K562 (cell line): ENCODE results near the gene ORAI3. TPM values are rescaled to one million over a fixed set of nuclear protein-coding genes. Genes with fewer than 3 reads are reported as not detected.
A peak's percentile ranks its signal among the peaks of the same experiment; 100 is the strongest.

Experiments used
- CC2D1A ChIP-seq: fragments of 450-650 bp; IDR thresholded peaks from 2 replicates; pipeline ENCODE4 v1.6.1; 2017; ENCODE audit warnings: mild to moderate bottlenecking
- CEBPB ChIP-seq: fragments of 450-650 bp; IDR thresholded peaks from 2 replicates; pipeline ENCODE4 v1.6.1; 2016; ENCODE audit warnings: missing genetic modification characterization, missing compliant biosample characterization
- GATAD2A ChIP-seq: fragments of 450-650 bp; IDR thresholded peaks from 2 replicates; pipeline ENCODE4 v1.6.1; 2017
- GMEB1 ChIP-seq: fragments of 250-450 bp; sonication (Bioruptor Pico); IDR thresholded peaks from 2 replicates; pipeline ENCODE4 v1.4.0; 2020; ENCODE audit warnings: mild to moderate bottlenecking
- HNRNPH1 ChIP-seq: fragments of 200-400 bp; formaldehyde crosslinking; optimal IDR thresholded peaks from 2 replicates; pipeline ENCODE3; 2017; ENCODE audit warnings: low read depth, mild to moderate bottlenecking, low read length, moderate library complexity
- KAT8 ChIP-seq: fragments of 450-650 bp; IDR thresholded peaks from 2 replicates; pipeline ENCODE4 v1.6.1; 2016; ENCODE audit warnings: low read depth, mild to moderate bottlenecking
- NFATC3 ChIP-seq: fragments of 450-650 bp; IDR thresholded peaks from 2 replicates; pipeline ENCODE4 v1.6.1; 2017; ENCODE audit warnings: mild to moderate bottlenecking
- NFIC ChIP-seq: fragments of 450-650 bp; IDR thresholded peaks from 2 replicates; pipeline ENCODE4 v1.6.1; 2017; ENCODE audit warnings: mild to moderate bottlenecking, inconsistent platforms
- PURB ChIP-seq: sonication (generic); formaldehyde crosslinking; IDR thresholded peaks from 2 replicates; pipeline ENCODE4 v1.9.0; 2021; ENCODE audit warnings: low read depth, mild to moderate bottlenecking, missing genetic modification reagents
- RERE ChIP-seq: sonication (generic); formaldehyde crosslinking; IDR thresholded peaks from 2 replicates; pipeline ENCODE4 v1.8.0; 2023; ENCODE audit warnings: missing genetic modification reagents, mild to moderate bottlenecking, borderline replicate concordance
- RFX5 ChIP-seq: IDR thresholded peaks from 2 replicates; pipeline ENCODE4 v1.6.1; 2011; ENCODE audit warnings: low read depth, mild to moderate bottlenecking, improper control_type of control experiment, low read length
- SP1 ChIP-seq: sonication (generic); formaldehyde crosslinking; IDR thresholded peaks from 2 replicates; pipeline ENCODE4 v1.8.1; 2022; ENCODE audit warnings: mild to moderate bottlenecking, missing genetic modification reagents
- ZBTB49 ChIP-seq: sonication (generic); formaldehyde crosslinking; IDR thresholded peaks from 2 replicates; pipeline ENCODE4 v1.8.0; 2022; ENCODE audit warnings: missing genetic modification reagents, mild to moderate bottlenecking, borderline replicate concordance
- ZFP91 ChIP-seq: sonication (generic); formaldehyde crosslinking; IDR thresholded peaks from 2 replicates; pipeline ENCODE4 v1.8.0; 2022; ENCODE audit warnings: mild to moderate bottlenecking, missing genetic modification reagents
- ZNF12 ChIP-seq: sonication (generic); formaldehyde crosslinking; IDR thresholded peaks from 2 replicates; pipeline ENCODE4 v1.4.0; 2020; ENCODE audit warnings: mild to moderate bottlenecking, missing genetic modification reagents
- ZNF431 ChIP-seq: sonication (generic); formaldehyde crosslinking; IDR thresholded peaks from 2 replicates; pipeline ENCODE4 v1.8.0; 2022; ENCODE audit warnings: mild to moderate bottlenecking, missing genetic modification reagents
- polyA plus RNA-seq, 8 experiments: library from polyadenylated mRNA; depleted of rRNA in 4 of 8; stranded (reverse) in 5 of 8; unstranded in 3 of 8; fragments of >200 nt; fragmentation: Nextera tagmentation in 2 of 8; fragmentation: Illumina TruSeq in 1 of 8; extraction: Ambion mirVana in 2 of 8; extraction: Trizol in 1 of 8; gene quantifications; 2 replicates each; pipeline versions ENCODE4 v1.2.1 to v1.2.3, GENCODE V29; 2011 to 2014; ENCODE audit warnings: inconsistent platforms in 1 of 8, missing spikeins in 1 of 8
- total RNA-seq, 7 experiments: library from RNA; depleted of rRNA in 6 of 7; stranded (reverse); fragments of >200 nt in 6 of 7; fragmentation: Illumina TruSeq in 2 of 7; extraction: Trizol in 2 of 7; gene quantifications; 2 replicates each; pipeline versions ENCODE4 v1.2.1 to v1.2.3, GENCODE V29; 2011 to 2021; ENCODE audit warnings: low replicate concordance in 1 of 7

The ORAI3 gene
- total and polyA plus RNA-seq, 9 of the 15 experiments (the other 6 are each of a cell fraction or from before 2014, with no cell fraction given) = 4.9 to 23.3 (median 14.1) TPM

DNA sequence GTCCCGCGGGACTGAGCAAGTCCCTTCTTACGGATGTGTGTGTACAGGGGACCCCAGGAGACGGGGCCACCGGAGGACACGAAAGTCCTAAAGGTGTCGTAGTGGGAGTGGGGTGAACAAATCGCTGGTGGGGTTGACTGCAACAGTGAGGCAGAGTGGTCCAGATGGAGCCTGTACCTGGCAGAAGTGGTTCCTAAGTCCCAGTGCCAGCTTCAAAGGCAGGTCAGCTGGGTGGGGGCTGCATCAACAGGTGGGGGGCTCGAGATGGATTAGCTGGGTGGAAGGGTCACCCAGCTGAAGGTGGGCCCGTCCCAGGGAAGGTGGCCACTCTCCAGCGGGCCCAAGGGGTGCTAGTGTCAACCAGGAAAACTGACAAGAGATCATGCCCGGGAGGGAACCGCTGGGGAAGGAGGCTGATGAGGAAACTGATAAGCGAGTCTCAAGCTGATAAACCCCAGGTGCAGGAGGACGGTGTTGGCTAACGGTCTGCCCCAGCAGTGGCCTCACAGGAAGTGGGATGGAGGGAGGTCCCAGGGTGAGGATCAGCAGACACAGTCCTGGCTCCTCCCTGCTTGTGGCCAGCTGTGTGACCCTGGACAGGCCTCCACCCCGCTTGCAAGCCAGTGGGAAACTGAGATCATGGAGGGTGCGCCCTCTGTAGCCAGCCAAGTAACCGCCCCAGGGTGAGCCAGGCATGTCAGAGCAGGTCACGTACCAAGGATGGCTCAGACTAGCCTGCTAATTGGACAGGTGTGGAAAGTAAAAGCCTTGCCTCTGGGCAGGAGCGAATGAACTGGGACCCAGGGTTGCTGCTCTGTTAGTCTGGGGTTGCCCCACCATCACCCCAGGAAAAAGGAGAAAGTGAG lies 1.0 kb downstream of the ORAI3 start (continued):
- TF ChIP-seq RERE (CRISPR knock-in tag) = no peak
- TF ChIP-seq ZNF12 (CRISPR knock-in tag) = no peak
- no peak for TF ChIP-seq RFX5
- TF ChIP-seq HNRNPH1 = no peak
- TF ChIP-seq SP1 = peak; percentile 75
- no peak for TF ChIP-seq CC2D1A
- peak; percentile 95 for TF ChIP-seq GATAD2A
- peak; percentile 64; the same call in 1 of the 2 replicates for TF ChIP-seq NFIC
- no peak for TF ChIP-seq ZFP91 (CRISPR knock-in tag)
- TF ChIP-seq GMEB1 (CRISPR knock-in tag) = no peak
- TF ChIP-seq CEBPB = peak; percentile 67
- no peak for TF ChIP-seq KAT8
- TF ChIP-seq ZBTB49 (CRISPR knock-in tag) = no peak
- no peak; the same call in 1 of the 2 replicates for TF ChIP-seq ZNF431
- TF ChIP-seq NFATC3 = no peak
- no peak for TF ChIP-seq PURB (CRISPR knock-in tag)
